Body of pancreas (tissue), 4 donors: ENCODE results near the gene ETS1.

Source experiments
- CTCF ChIP-seq, 7 experiments: fragments of 450-650 bp in 4 of 7; fragments of 200-600 bp in 3 of 7; sonication (generic) in 3 of 7; IDR thresholded peaks; one replicate each; pipeline ENCODE4 v1.5.1; 2016 to 2019; ENCODE audit warnings: antibody characterized with exemption in 7 of 7
- POLR2A ChIP-seq, 3 donors: fragments of 450-650 bp; IDR thresholded peaks; one replicate each; pipeline ENCODE4 v1.6.1; 2016; ENCODE audit warnings: antibody characterized with exemption in 3 of 3, mild to moderate bottlenecking in 2 of 3

- TF ChIP-seq CTCF (IDR thresholded peaks at IDR 0.05) (peak in 1 of 7 experiments; percentile 11), POLR2A (IDR thresholded peaks at IDR 0.05) (no peak)
Observed at GRCh38 chr11:128494418-128495332, 92.7 kb downstream of the ETS1 start.
